GM19240 (cell line): ENCODE measurements around the gene FLOT2.
A peak's percentile ranks its signal among the peaks of the same experiment; 100 is the strongest.
"Not testable (repeated sequence)": the region's sequence is repeated elsewhere in the genome, so short reads cannot be mapped to it uniquely, and the experiment has no call there.

Experiments
- DNase-seq: peaks from one replicate; pipeline ENCODE4 v3.0.0; 2011; ENCODE audit warnings: low spot score; ENCODE audit not compliant: insufficient read length

FLOT2 gene

DNA sequence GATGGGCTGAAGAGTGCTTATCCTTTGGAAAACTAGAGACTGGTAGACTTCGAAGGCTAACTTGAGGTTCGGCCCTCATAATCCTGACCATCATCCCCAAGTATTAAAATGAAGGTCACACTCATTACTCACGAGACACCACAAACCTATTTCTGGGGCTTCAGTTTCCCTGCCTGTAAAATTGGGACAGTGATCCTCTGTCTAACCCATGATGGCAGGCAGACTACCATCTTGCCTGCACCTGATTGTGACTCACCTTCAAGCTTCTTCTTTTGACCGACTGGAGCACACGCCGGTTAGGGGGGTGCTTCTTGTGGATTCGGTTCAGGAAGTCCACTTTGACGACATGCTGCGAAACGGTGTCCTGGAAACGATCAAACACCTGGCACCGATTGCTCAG is 19.5 kb upstream of the FLOT2 start:
- no peak for DNase-seq

DNA sequence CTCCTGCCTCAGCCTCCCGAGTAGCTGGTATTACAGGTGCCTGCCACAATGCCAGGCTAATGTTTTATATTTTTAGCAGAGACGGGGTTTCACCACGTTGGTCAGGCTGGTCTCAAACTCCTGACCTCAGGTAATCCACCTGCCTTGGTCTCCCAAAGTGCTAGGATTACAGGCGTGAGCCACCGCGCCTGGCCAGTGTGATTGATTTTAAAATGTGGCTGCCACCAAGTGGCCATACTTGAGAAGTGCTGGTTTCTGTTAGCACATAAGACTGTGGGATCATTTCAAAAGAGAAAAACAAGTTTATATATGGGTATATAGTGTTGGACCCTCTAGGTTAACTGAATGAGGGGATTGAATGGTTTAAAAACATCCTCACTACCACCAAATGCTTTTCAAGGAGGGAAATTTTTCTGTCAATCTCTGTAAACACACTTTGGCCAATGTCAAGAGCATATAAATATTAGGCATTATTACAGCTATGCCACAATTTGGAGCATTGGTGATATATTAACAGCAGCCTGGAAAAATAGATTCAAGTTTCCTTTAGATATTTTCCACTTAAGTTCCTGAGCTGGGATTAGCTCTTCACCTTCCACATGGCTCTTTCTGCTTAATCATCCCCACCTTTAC is 18.9 kb upstream of the FLOT2 start:
- DNase-seq, result no peak

DNA sequence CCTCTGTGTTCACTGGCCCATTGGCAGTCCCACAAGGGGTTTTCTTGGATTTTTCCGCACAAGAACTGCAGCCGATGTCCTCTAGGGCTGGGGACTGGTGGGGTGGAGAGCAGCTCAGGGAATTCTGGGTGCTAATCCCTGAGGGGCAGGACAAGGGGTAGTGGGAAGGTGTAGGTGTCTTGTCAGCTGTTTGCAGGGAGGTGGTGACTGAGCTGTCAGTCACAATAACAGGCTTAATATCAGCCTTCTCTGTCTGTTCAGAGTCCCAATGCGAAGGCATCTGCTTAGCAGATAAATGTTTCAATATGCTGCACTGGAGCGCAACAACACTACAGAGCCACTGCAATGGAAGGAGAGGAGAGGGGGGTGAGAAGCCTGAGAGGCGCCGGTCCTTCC is 15.4 kb upstream of the FLOT2 start:
- DNase-seq, result no peak

- no peak for DNase-seq
These were observed 14.9 kb upstream of the FLOT2 start for GRCh38 chr17:28912281-28912937.

GRCh38 chr17:28911411-28912045 is 14.0 kb upstream of the FLOT2 start:
- DNase-seq, result no peak

- DNase-seq, result no peak
These were observed 13.0 kb upstream of the FLOT2 start for GRCh38 chr17:28910534-28910933.

- no peak for DNase-seq
These were observed 11.2 kb upstream of the FLOT2 start for GRCh38 chr17:28908640-28909167.

GRCh38 chr17:28907709-28908475 is 10.4 kb upstream of the FLOT2 start:
- DNase-seq, result no peak

GRCh38 chr17:28906706-28907438 is 9.3 kb upstream of the FLOT2 start:
- no peak for DNase-seq

DNA sequence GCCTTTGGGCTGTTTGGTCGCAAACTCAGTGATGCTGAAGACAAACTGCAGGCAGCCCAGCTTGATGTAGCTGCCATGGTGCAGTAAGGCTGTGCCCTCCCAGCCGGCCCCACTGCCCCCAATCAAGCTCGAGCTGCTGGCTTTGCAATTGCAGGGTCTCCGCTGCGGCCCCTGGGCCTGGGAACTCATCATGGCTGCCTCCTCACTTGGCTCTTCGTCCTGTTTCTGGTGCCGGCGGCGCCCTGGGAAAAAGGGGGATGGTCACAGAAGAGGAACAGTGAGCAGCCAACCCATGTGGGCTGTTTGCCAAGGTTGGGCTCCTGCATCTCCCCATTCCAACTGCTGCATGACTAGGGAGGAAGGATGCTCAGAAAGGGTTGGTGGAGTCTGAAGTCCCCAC is 8.7 kb upstream of the FLOT2 start:
- no peak for DNase-seq

DNA sequence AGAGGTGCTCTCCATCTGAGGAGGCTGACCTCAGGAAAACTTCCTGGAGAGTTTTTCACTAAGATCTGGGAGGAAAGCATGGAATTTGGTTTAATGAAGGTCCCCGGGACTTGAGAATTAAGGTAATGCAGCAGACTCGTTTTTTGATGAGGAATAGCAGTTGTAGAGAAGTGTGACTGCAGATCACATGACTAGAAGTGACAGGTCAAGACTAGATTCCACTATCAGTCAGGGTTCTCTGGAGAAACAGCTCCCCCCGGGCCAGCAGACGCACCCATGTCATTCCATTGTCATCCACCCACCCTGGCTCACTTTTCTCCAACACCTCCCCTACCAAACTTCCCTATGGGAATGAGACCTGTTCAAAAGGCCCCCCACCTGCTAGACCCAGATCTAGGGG is 7.3 kb upstream of the FLOT2 start:
- no peak for DNase-seq

GRCh38 chr17:28903546-28903841 is 6.0 kb upstream of the FLOT2 start:
- DNase-seq, result not testable (repeated sequence)

- peak; percentile 95 for DNase-seq
These were observed 5.4 kb upstream of the FLOT2 start, which contains the start of gene DHRS13 for GRCh38 chr17:28902819-28903545. Gene DHRS13 (minus strand): TSS chr17:28903079. CDS start chr17:28902944, 135 bp downstream.

GRCh38 chr17:28901866-28902818 is 4.6 kb upstream of the FLOT2 start:
- peak; percentile 43 for DNase-seq

DNA sequence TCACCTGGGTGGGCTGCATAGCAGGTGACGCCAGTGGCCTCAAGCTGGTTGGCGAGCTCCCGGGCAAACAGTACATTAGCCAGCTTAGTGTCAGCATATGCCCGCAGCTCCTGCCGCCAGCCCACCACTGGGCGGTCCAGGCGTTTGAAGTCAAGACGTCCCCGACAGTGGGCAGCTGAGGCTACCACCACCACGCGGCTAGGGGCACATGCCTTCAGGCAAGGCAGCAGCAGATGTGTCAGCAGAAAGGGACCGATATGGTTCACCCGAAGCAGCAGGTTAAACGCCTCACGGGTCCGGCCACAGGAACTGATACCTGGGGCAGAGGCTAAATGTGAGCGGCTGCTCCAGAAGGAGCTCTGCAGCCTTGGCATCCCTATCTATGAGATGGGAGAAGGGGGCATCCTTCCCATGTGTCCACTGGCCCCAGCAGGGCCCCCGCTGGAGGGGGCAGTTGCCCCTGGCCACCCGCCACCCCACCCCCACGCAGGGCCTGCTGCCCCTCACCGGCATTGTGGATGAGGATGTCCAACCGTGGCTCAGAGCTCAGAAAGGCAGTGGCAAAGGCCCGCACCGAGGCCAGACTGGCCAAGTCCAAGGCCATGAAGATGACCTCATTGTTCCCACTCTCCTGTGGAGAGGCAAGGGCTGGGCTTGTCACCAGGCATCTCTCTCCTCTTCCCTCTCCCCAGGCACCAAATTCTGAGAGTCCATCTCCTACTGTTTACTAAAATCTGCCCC is 3.6 kb upstream of the FLOT2 start:
- DNase-seq, result no peak

- no peak for DNase-seq
These were observed 1.8 kb upstream of the FLOT2 start for GRCh38 chr17:28899212-28899815.

DNA sequence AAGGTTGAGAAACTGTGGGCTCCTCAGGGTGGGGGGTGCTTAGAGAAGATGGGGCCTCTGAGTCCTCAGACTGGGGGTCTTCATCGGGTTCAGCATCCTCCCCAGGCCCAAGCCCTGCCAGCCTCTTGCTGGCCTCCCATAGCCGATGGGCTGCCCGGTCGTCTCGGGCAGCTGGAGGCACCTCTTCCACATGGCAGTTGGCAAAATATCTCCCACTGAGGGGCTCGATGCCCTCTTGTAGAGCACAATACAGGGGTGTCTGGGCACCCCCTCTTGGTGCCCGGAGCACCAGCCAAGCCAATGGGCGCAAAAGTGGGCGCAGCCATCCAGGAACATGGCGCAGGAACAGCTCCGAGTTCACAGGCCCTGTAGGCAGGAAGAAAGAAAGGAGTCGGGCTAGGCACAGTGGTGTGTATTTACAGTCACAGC is 1.0 kb upstream of the FLOT2 start:
- no peak for DNase-seq
